PC-3 (cell line): Measurements from ENCODE around the gene MPL. TPM values are rescaled to one million over a fixed set of nuclear protein-coding genes. Genes with fewer than 3 reads are reported as not detected.

Experiments used
- ATAC-seq: fragments of 200-7000 bp; cut with Tn5 transposase; 2 replicates; pipeline ENCODE4 v1.9.1; 2020; ENCODE audit warnings: mild to moderate bottlenecking, moderate library complexity
- BruUV-seq: library from RNA; stranded (reverse); fragments of 400-500 nt; replicated peaks from 2 replicates; lab custom pipeline; 2021; lab: Mats Ljungman, UMichigan
- CTCF ChIA-PET: fragments of 300-600 bp; sonication (Branson Sonifier 250); formaldehyde crosslinking; loops from one replicate; lab custom pipeline; 2022; ENCODE audit warnings: antibody characterized with exemption; lab: Charles Lee
- POLR2A ChIA-PET: fragments of 300-600 bp; sonication (Branson Sonifier 250); formaldehyde crosslinking; loops from one replicate; lab custom pipeline; 2022; ENCODE audit warnings: antibody characterized with exemption; ENCODE audit not compliant: unreplicated experiment; lab: Charles Lee
- DNase-seq: peaks from one replicate; pipeline ENCODE4 v3.0.0-alpha.2; 2015
- H2AFZ ChIP-seq: fragments of 300-600 bp; sonication (generic); 2 replicates; pipeline ENCODE4 v1.6.0; 2016; ENCODE audit warnings: antibody characterized with exemption, low read length
- H3F3A ChIP-seq: fragments of 300-600 bp; sonication (generic); one replicate; pipeline ENCODE4 v1.6.0; 2017; ENCODE audit warnings: antibody characterized with exemption, low read length, control low read depth, mild to moderate bottlenecking; ENCODE audit not compliant: unreplicated experiment
- H3K27ac ChIP-seq: fragments of 300-600 bp; sonication (generic); 2 replicates; pipeline ENCODE4 v1.5.1; 2016; ENCODE audit warnings: mild to moderate bottlenecking, low read length
- H3K27me3 ChIP-seq: fragments of 300-600 bp; sonication (generic); 2 replicates; pipeline ENCODE4 v1.6.1; 2016; ENCODE audit warnings: low read length, mixed read lengths
- H3K36me3 ChIP-seq: fragments of 300-600 bp; sonication (generic); 2 replicates; pipeline ENCODE4 v1.6.1; 2016; ENCODE audit warnings: low read depth, mixed run types, low read length, mixed read lengths
- H3K4me1 ChIP-seq: fragments of 300-600 bp; sonication (generic); 2 replicates; pipeline ENCODE4 v1.5.1; 2016; ENCODE audit warnings: low read length; ENCODE audit not compliant: insufficient read depth
- H3K4me2 ChIP-seq: fragments of 300-600 bp; sonication (generic); 2 replicates; pipeline ENCODE4 v1.6.0; 2016; ENCODE audit warnings: low read length
- H3K4me3 ChIP-seq: fragments of 300-600 bp; sonication (generic); 2 replicates; pipeline ENCODE4 v1.5.1; 2016; ENCODE audit warnings: mild to moderate bottlenecking, low read length, mixed read lengths
- H3K79me2 ChIP-seq: fragments of 300-600 bp; sonication (generic); 2 replicates; pipeline ENCODE4 v1.6.1; 2017; ENCODE audit warnings: low read length, mixed read lengths
- H3K9ac ChIP-seq: fragments of 300-600 bp; sonication (generic); 2 replicates; pipeline ENCODE4 v1.6.0; 2016; ENCODE audit warnings: mild to moderate bottlenecking, low read length
- H3K9me2 ChIP-seq: fragments of 300-600 bp; sonication (generic); replicated peaks from 2 replicates; pipeline ENCODE4 v1.6.1; 2016; ENCODE audit warnings: mixed run types, low read length, mixed read lengths
- H3K9me3 ChIP-seq: fragments of 300-600 bp; sonication (generic); 2 replicates; pipeline ENCODE4 v1.6.1; 2016; ENCODE audit warnings: low read length, mixed read lengths
- H4K20me1 ChIP-seq: fragments of 300-600 bp; sonication (generic); 2 replicates; pipeline ENCODE4 v1.6.1; 2016; ENCODE audit warnings: low read length, mixed read lengths
- EZH2 ChIP-seq: fragments of 300-600 bp; sonication (generic); IDR thresholded peaks from one replicate; pipeline ENCODE4 v1.6.1; 2017; ENCODE audit warnings: antibody characterized with exemption, mild to moderate bottlenecking, low read length; ENCODE audit not compliant: unreplicated experiment
- EZH2phosphoT487 ChIP-seq: fragments of 300-600 bp; sonication (generic); IDR thresholded peaks from 2 replicates; pipeline ENCODE4 v1.6.1; 2018; ENCODE audit warnings: mild to moderate bottlenecking, antibody characterized with exemption, low read length, borderline replicate concordance
- intact Hi-C: fragments of 100-400 bp; cut with micrococcal nuclease; formaldehyde crosslinking; loops from 2 replicates; pipeline ENCODE4 v1.9.0; 2023
- total RNA-seq: library from RNA; depleted of rRNA; stranded (reverse); fragments of >200 nt; gene quantifications from 2 replicates; pipeline ENCODE4 v1.2.3, GENCODE V29; 2014
- TF ChIP-seq, protein P1 (sequence below): fragments of 300-600 bp; sonication (generic); conservative IDR thresholded peaks from 2 replicates; pipeline ENCODE4 v1.5.1; 2017; ENCODE audit warnings: antibody characterized with exemption, low read depth, mild to moderate bottlenecking, low read length

The MPL gene
- total RNA-seq, 1 experiment from 2014 or later, result not detected

DNA sequence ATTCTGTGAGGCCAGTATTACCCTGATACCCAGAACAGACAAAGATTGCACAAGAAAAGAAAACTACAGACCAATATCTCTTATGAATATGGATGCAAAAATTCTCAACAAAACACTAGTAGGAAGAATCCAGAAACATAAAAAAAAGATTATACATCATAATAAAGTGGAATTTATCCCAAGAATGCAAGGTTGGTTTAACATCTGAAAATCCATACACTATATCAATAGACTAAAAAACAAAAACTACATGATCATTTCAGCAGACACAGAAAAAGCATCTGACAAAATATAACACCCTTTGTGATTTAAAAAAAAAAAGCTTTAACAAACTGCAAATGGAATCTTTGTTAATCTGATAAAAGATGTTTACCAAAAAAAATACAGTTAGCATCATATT is 12.2 kb upstream of the MPL start:
- DNase-seq (no peak), ATAC-seq (no peak)
- intact Hi-C loops, result no loop called here
- H3K9me2 ChIP-seq, result no peaks in the 10 kb centered on the region
- no peak overlapping the region for H3K9ac ChIP-seq
- no peak overlapping the region for H3K27ac ChIP-seq
- CTCF ChIA-PET, result no interaction called here
- H3K79me2 ChIP-seq, result no peaks in the 10 kb centered on the region
- no peak overlapping the region for H2AFZ ChIP-seq
- no peak overlapping the region for H3K4me2 ChIP-seq
- no peak overlapping the region for H3K4me3 ChIP-seq
- BruUV-seq, result no TSS peak
- no peaks in the 10 kb centered on the region for H3K36me3 ChIP-seq
- H3K4me1 ChIP-seq, result peaks cover 6% of the 10 kb centered on the region
- no peaks in the 10 kb centered on the region for H3K9me3 ChIP-seq
- TF ChIP-seq, protein P1, sequence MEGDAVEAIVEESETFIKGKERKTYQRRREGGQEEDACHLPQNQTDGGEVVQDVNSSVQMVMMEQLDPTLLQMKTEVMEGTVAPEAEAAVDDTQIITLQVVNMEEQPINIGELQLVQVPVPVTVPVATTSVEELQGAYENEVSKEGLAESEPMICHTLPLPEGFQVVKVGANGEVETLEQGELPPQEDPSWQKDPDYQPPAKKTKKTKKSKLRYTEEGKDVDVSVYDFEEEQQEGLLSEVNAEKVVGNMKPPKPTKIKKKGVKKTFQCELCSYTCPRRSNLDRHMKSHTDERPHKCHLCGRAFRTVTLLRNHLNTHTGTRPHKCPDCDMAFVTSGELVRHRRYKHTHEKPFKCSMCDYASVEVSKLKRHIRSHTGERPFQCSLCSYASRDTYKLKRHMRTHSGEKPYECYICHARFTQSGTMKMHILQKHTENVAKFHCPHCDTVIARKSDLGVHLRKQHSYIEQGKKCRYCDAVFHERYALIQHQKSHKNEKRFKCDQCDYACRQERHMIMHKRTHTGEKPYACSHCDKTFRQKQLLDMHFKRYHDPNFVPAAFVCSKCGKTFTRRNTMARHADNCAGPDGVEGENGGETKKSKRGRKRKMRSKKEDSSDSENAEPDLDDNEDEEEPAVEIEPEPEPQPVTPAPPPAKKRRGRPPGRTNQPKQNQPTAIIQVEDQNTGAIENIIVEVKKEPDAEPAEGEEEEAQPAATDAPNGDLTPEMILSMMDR, result no peak
- no peaks in the 10 kb centered on the region for H4K20me1 ChIP-seq
- POLR2A ChIA-PET, result no interaction called here
- no peaks in the 10 kb centered on the region for H3F3A ChIP-seq
- no peaks in the 10 kb centered on the region for H3K27me3 ChIP-seq

DNA sequence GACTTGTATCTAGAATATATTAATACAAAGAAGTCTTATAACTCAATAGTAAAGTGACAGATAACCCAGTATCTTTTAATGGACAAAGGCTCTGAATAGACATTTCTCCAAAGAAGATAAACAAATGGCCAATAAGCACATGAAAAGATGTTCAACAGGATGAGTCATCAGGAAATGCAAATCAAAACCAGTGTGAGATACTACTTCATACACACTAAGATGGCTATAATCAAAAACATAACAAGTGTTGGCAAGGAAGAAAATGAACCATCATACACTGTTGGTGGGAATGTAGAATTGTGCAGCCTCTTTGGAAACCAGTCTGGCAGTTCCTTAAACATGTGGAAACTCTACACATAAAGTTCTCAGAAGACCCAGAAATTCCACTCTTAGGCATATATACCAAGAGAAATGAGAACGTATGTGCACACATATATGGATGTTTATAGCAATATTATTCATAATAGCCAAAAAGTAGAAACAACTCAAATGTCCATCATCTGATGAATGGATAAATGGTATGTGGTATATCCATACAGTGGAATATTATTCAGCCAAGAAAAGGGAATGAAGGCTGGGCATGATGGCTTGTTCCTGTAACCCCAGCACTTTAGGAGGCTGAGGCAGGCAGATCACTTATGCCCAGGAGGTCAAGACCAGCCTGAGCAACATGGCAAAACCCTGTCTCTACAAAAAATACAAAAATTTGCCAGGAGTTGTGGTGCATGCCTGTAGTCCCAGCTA is 9.9 kb upstream of the MPL start:
- no peaks in the 10 kb centered on the region for H3K36me3 ChIP-seq
- no TSS peak for BruUV-seq
- no peaks in the 10 kb centered on the region for H3K9me2 ChIP-seq
- peaks cover 8% of the 10 kb centered on the region for H3K4me1 ChIP-seq
- ChIA-PET CTCF (no interaction called here), POLR2A (no interaction called here)
- H3K9me3 ChIP-seq, result no peaks in the 10 kb centered on the region
- TF ChIP-seq, protein P1, result no peak
- TF ChIP-seq EZH2 (no peak), EZH2phosphoT487 (no peak)
- H3K4me2 ChIP-seq, result no peak overlapping the region
- DNase-seq (no peak), ATAC-seq (no peak)
- H3K79me2 ChIP-seq, result no peaks in the 10 kb centered on the region
- no peaks in the 10 kb centered on the region for H3F3A ChIP-seq
- H3K4me3 ChIP-seq, result no peak overlapping the region
- no peak overlapping the region for H3K9ac ChIP-seq
- no peaks in the 10 kb centered on the region for H4K20me1 ChIP-seq
- intact Hi-C loops, result no loop called here
- H2AFZ ChIP-seq, result no peak overlapping the region
- H3K27ac ChIP-seq, result no peak overlapping the region
- no peaks in the 10 kb centered on the region for H3K27me3 ChIP-seq

GRCh38 chr1:43329995-43330751 is 7.4 kb upstream of the MPL start:
- Histone ChIP-seq H3K4me2 (no peak overlapping the region; the same call in 1 of the 2 replicates), H3F3A (no peaks in the 10 kb centered on the region), H3K4me3 (no peak overlapping the region), H3K9me3 (no peaks in the 10 kb centered on the region), H3K79me2 (no peaks in the 10 kb centered on the region), H3K4me1 (peaks cover 8% of the 10 kb centered on the region), H3K27ac (no peak overlapping the region), H3K27me3 (no peaks in the 10 kb centered on the region), H3K9ac (no peak overlapping the region), H3K36me3 (no peaks in the 10 kb centered on the region), H3K9me2 (no peaks in the 10 kb centered on the region), H4K20me1 (no peaks in the 10 kb centered on the region), H2AFZ (peak overlapping the region; percentile 68)
- intact Hi-C loops, result no loop called here
- CTCF ChIA-PET, result no interaction called here
- TF ChIP-seq, protein P1, result no peak
- TF ChIP-seq EZH2 (no peak), EZH2phosphoT487 (no peak)
- POLR2A ChIA-PET, result no interaction called here
- ATAC-seq, result peak; percentile 40
- no TSS peak for BruUV-seq
- peak; percentile 57 for DNase-seq
